GM19238 (cell line): ENCODE measurements around the gene TGFB1.
"Not testable (repeated sequence)": the region's sequence is repeated elsewhere in the genome, so short reads cannot be mapped to it uniquely, and the experiment has no call there.

ENCODE experiments used
- DNase-seq: peaks from one replicate; pipeline ENCODE4 v3.0.0; 2011; ENCODE audit warnings: low spot score; ENCODE audit not compliant: insufficient read length

TGFB1 gene

DNA sequence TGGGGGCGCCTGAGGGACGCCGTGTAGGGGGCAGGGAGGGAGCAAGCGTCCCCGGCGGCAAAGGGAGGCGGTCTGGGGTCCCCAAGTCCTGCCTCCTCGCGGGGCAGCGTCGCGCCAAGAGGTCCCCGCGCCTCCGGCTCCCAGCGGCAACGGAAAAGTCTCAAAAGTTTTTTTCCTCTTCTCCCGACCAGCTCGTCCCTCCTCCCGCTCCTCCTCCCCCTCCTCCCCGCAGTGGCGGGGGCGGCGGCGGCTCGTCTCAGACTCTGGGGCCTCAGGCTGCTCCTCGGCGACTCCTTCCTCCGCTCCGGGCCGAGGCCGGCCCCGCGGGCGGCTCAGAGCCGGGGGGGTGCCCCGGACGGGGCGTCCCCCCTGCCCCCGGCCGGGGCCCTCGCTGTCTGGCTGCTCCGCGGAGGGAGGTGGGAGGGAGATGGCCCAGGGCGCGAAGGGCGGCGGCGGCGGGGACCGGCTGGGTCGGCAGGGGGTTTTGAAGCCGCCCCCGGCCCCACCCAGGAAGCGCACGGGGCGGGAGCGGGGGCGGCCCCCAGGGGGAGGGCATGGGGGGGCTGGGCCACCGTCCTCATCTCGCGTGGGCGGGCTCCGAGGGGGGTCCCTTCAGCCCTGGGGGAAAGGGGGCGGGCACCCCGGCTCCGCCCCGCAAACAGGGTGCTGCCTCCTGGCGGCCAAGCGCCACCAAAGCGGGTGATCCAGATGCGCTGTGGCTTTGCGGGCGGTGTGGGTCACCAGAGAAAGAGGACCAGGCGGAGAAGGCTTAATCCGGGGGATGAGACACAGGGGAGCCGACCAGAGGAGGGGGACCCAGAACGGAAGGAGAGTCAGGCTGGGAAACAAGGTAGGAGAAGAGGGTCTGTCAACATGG lies at the start of gene TGFB1:
TGFB1 (minus strand) TSS at position 457 of the 877 bp plus-strand sequence. CDS start 878 bp downstream, outside the sequence.
- DNase-seq = peak; percentile 95

DNA sequence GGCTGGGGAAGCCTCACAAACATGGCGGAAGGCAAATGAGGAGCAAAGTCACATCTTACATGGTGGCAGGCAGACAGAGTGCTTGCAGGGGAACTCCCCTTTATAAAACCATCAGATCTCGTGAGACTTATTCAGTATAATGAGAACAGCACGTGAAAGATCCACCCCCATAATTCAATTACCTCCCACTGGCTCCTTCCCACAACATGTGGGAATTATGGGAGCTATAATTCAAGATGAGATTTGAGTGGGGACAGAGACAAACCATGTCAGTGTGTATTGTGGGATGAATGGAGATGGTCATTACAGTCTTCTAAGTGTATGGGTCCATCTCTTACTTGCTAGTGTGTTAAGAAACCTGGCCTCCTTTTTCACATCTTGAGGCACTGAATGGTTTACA lies 48.3 kb upstream of the TGFB1 start:
- no peak for DNase-seq

DNA sequence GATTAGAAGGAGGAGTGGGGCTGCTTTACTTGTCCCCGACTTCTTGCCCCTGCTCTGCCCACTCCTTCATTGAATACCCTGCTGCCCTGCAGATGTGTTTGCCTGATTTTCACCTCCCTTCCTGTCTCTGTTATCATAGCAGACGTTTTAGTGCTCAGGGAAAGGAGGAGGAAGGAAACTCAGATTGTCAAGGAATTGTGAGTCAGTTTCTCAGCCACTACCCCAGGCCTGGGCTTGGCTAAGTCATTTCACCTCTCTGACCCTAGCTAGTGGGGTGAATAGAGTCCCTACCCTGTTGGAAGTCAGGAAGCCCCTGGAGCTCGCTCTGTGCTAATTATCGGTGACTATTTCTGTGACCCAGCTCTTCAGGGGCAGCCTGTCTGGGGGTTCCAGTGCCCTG lies 47.8 kb upstream of the TGFB1 start:
- no peak for DNase-seq

DNA sequence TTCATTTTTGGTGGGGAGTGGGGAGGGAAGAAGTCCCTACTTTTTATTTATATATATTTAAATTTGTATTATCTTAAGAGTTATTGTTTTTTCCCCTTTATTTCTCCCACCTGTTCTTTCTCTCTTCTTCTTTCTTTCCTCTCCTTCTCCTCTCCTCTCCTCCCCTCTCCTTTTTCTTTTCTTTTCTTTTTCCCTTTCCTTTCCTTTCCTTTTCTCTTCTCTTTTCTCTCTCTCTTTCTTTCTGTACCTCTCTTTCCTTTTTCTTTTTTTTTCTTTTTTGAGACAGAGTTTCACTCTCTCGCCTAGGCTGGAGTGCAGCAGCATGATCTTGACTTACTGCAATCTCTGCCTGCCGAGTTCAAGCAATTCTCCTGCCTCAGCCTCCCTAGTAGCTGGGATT lies 45.8 kb upstream of the TGFB1 start:
- DNase-seq = no peak

DNA sequence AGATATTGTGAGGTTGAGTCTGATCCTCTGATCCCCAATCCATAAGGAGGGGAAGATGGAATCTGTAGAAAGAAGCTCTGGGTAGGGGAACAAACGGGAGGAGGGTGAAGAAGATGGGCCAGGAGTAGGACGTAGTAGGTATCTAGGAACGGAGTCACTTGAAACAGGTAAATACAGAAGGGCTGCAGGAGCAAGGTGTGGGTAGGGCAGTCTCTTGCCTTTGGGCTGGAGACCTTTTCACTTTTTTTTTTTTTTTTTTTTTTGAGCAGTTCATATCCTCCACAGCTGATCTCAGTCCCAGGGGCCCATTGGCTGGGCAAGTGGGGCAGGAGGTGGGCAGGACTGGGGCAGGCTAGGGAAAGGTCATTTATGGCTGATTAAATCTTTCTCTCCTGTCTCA lies 45.4 kb upstream of the TGFB1 start:
- no peak for DNase-seq

DNA sequence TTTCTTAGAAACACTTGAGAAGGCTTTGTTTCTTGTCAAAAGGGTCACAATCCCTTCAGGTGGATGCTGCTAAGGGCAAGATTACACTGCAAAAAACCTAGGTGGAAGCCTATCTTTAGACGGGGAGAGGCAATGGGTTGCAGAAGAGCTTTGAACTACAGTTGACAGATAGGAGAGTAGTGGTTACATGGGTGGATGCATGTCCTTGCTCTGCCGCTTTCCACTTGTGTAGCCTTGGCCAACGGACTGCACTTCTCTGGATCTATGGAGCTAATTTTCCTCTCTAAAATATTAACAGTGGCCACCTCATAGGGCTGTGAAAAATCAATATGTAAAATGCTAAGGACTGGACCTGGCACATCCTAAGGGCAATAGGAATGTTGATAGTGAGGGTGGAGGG lies 44.9 kb upstream of the TGFB1 start:
- no peak for DNase-seq

DNA sequence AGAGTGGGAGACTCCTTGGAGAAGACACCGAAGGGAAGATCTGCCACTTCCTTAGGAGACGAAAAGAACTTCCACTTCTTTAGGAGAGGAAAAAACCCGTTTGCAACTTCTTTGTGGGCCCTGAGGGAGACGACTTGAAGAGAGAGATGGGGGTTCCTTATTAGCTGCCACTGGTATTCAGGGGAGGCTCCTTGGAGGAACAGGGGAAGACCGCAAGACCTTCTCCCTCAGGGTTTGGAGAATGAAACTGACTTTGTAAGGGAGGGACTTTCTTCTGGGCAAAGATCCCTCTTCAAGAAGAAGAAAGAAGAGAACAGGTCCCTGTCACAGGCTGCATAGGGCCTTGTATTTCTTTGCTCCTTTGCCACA lies 44.3 kb upstream of the TGFB1 start:
- DNase-seq = no peak

DNA sequence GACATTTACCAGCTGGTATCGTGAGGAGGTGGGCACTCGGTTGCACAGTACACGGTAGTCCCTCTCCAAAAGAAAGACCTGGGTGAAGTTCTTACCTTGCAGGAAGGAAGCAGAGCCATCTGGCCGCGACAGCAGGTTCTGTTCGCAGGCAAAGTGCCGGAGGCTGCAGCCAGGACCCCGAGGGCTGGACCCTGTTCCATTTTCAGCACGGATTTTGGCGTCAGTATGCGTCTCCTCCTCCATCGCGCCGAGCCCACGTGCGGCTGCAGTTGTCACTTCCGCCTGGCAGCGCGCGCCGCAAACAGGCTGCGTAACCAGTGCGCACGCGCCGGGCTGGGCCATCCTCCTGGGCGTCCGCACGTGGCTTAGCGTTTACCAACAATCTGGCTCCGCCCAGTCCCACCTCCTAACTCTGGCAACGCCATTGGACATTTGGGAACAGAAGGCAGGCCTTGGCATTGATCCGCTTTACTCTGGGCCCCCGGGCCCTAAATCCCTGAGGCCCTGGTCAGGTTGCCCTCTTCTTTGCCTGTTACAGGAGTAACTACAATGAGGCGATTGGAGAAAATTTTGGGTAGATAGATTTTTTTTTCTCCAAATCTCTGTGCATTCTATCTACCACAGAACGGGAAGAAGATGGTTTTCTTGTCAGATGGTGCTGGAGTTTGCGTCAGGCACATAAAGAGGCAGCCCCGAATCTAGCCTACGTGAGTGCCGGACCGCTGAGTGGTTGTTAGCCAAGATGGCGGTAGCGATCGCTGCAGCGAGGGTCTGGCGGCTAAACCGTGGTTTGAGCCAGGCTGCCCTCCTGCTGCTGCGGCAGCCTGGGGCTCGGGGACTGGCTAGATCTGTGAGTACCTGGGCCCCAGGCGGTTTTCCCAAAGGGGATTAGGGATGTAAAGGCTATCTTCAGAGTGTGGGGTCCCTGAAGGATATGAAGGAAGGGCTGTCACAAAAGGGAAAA lies 43.6 kb upstream of the TGFB1 start, which contains the start of the genes BCKDHA and EXOSC5:
BCKDHA (plus strand) TSS at position 733 of the 964 bp plus-strand sequence; CDS start at position 743, 10 bp downstream.
EXOSC5 (minus strand) TSS at position 274 of the 964 bp plus-strand sequence; CDS start at position 243, 31 bp downstream.
- peak; percentile 96 for DNase-seq

DNA sequence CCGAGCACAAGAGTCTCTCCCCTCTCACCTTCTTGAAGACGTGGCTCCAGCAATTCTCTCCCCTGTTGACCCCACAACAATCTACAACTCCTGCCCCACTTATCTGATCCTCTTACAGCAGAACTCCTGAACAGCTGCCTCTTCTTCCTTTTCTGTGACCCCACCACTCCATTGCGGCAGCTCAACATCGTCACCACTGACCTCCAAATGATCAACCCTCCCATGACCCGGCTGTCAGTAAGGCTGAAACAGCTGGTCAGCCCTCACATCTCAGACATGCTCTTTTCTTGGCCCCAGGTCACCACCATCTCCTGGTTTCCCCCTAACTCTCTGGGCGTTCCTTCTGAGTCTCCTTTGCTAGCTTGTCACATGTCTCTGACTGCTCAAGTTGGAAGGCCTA lies 41.6 kb upstream of the TGFB1 start:
- DNase-seq = no peak

DNA sequence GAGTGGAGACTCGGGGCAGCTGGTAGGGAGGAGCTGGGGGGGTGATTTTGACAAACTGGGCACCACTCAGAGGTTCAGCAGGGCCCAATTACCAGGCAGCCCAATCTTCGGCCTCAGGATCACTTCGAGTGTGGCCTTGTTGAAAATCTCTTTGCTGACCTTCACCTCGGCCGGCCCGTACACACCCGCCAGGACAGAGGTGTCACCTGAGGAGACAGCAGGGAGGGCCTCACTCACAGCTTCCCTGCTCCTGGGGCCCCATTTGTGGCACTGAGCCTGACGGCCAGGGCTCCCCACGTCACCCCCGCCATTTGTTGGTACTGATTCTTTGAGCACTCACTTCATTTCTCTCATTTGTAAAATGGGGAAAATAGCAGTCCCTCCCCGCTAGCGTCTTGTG lies 39.1 kb upstream of the TGFB1 start:
- no peak for DNase-seq

DNA sequence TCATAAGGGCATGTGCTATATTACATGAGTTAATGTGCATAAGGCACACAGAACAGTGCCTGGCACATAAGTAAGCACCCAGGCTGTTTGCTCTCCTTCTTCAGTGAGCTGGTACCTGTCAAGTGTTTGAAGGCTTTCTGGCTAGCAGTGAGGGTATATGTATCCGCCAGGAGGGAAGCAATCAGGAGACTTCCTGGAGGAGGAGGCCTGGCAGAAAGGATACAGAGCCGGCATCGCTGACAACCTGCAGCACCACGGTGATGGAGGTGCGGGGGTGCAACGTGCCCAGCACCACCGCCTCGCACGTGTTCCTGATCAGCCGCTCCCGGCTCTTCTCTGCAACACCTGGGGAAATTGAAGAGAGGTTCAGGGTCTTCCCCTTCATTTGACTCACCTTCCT lies 37.9 kb upstream of the TGFB1 start:
- DNase-seq = no peak

DNA sequence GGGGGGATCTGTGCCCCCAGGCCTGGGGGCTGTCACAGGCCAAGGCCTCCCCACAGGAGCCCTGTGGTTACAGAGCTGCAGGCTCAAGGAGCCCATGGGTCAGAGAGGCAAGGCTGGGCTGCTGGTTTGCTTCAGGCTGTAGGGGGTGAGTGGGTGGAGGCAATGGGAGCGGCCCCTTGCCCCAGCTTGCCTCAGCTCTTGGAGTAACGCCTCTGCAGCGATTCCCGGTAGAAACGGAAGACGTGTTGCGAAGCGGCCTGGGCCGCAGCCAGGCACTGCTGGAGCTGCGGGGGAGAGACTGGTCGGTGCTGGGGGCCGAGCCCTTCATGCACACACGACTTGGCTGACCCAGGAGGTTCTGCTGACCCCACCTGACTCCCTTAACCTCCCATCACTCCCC lies 32.7 kb upstream of the TGFB1 start:
- no peak for DNase-seq

DNA sequence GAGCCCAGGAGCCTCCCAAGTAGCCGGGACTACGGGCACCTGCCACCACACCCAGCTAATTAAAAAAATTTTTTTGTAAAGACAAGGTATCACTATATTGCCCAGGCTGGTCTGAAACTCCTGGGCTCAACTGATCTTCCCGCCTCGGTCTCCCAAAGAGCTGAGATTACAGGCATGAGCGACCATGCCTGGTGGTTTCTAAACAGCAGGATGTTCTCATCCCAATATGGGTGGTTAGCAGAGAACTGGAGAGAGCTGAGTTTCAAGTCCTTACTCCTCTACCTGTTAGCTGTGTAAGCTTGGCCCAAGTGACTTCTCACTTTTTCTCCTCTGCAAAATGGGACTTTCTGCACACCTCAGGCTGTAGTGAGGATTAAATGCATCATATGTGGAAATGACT lies 30.6 kb upstream of the TGFB1 start:
- DNase-seq = no peak

DNA sequence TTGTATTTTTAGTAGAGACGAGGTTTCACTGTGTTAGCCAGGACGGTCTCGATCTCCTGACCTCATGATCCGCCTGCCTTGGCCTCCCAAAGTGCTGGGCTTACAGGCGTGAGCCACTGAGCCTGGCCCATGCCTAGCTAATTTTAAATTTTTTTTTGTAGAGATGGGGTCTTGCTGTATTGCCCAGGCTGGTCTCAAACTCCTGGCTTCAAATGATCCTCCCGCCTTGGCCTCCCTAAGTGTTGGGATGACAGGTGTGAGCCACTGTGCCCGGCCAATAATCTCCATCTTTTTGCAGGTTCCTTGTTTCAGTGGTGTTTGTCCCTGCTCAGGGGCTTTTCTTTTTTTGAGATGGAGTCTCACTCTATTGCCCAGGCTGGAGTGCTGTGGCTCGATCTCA lies 27.8 kb upstream of the TGFB1 start:
- not testable (repeated sequence) for DNase-seq

DNA sequence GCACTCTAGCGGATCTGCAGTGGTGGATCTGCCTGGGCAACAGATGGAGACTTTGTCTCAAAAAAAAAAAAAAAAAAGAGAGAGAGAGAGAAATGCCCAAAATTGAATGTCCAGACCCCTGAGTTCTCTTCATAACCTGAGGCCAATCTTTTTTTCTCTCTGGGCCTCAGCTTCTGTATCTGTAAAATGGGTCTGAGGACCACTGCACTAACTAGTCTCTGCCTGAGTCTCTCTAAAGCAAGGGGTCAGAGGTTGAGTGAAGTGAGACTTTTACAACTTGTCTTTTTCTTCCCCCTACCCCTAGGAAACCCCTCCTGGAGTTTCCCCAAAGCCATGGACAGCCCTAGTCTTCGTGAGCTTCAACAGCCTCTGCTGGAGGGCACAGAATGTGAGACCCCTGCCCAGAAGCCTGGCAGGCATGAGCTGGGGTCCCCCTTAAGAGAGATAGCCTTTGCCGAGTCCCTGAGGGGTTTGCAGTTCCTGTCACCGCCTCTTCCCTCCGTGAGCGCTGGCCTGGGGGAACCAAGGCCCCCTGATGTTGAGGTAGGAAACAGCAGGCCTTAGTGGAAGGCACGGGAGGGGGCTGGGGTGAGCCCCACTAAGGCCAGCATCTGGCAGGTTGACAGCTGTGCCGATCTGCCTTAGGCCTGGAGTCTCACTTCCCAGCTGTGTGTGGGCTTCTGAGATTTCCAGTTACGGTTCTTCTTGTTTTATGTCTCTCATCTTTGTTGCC lies 24.4 kb upstream of the TGFB1 start:
- peak; percentile 77 for DNase-seq

DNA sequence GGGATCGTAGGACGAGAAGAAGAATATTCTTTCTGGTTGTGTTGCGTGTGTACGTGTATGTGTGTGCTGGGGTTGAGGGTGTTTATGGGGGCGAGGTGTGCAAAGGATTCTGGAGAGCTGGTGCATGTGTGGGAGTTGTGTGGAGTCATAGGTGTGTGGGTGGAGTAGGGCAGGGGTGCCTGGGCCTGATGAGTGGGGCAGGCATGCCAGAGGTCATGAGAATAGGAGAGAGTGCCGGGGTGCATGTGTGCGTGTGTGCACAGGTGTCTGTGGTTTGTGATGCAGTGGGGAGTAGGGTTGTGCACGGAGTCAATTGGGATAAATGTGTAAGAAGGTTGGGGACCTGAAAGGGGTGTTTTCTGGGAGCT lies 23.3 kb upstream of the TGFB1 start:
- no peak for DNase-seq

DNA sequence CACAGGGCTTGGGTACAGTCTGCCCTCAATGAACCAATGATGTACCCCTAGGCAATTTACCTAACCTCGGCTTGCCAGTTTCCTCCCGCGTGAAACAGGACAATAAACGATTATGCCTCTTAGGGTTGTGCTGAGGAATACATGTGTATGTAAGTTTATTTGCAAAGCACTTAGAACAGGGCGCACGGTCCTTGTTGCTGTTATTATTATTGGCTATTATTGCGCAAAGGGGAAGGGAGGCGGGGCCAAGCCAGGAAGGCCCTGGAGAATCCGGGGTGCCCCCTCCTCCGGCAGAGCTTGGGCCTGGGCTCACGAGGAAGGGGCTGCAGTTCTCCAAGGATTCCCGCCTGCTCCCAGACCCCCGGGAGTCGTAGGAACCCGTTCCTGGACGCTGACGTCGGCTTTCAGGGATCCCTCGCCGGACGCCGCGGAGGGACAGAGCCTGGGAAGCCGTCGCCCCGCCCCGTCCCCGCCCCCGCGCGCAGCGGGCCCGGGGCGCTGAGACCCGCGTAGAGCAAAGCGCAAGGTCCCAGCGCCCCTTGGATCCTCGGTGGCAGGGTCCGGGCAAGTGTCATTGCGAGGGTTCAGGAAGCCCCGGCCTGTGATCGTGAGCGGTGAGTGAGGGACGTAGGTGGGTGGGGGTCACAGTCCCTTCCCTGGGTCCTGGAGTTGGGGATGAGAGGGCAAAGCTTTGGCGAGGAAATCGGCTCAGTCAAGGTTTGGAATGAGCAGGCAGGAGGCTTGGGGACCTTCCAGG lies 22.7 kb upstream of the TGFB1 start, which contains the start of gene TMEM91:
TMEM91 (plus strand) TSS at position 293 of the 757 bp plus-strand sequence. CDS start 1,777 bp downstream, outside the sequence.
- DNase-seq = no peak

DNA sequence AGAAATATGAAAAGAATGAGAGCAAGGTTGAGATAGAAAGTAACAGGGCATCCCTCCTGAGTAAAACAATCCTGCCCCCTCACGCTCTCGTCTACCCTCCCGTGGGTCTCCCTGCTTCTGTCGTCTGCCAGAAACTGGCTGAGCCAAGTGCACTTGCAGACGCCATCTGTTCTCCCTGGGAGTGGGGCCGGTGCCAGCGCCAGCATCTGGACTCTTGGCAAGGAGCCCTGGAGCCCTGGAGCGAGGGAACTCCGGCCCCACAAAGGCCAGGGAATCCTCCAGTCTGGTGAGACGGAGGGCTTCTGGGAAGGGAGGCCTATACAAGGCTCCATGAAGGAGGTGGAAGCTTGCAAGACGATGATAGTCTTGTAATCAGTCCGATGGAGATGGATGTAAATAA lies 20.3 kb upstream of the TGFB1 start:
- DNase-seq = no peak

DNA sequence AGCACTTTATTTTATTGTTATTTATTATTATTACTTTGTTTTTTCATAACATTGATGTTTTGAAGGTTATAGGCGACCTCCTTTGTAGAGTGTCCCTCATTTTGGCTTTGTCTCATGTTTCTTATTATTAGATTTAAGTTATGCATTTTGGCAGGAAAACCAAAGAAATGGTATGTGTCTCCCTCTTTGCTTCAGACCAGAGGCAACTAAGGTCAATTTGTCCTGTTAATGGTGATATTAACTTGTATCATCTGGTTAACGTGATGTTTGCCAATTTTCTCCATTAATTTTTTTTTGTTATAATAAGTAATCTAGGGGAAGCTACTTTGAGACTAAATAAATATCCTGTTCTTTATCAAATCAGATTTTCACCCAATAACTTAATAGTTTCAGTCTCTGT lies 18.8 kb upstream of the TGFB1 start:
- no peak for DNase-seq

DNA sequence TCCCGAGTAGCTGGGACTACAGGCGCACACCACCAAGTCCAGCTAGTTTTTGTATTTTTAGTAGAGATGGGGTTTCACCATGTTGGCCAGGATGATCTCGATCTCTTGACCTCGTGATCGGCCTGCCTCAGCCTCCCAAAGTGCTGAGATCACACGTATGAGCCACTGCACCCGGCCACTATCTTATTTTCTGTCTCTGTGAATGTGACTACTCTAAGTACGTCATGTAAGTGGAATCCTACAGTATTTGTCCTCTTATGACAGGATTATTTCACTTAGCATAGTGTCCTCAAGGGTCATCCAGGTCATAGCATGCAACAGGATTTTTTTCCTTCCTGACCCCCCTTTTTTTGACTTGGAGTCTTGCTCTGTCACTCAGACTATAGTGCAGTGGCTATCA lies 17.8 kb upstream of the TGFB1 start:
- no peak for DNase-seq

DNA sequence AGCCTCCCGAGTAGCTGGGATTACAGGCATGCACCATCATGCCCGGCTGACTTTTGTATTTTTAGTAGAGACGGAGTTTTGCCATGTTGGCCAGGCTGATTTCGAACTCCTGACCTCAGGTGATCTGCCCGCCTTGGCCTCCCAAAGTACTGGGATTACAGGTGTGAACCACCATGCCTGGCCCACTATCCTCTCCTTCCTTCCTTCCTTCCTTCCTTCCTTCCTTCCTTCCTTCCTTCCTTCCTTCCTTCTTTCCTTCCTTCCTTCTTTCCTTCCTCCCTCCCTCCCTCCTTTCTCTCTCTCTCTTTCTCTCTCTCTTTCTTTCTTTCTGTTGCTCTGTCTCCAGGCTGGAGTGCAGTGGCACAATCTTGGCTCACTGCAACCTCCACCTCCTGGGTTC lies 17.4 kb upstream of the TGFB1 start:
- not testable (repeated sequence) for DNase-seq
